Keratinocyte (primary cell): ENCODE results near the gene DKK3. TPM values are rescaled to one million over a fixed set of nuclear protein-coding genes. Genes with fewer than 3 reads are reported as not detected.

ENCODE experiments used
- DNase-seq: peaks from one replicate; pipeline ENCODE4 v3.0.0-alpha.2; 2011; ENCODE audit warnings: low read depth, missing footprints, low spot score
- FAIRE-seq: peaks from 2 replicates; lab custom pipeline; 2011; peaks lifted over from hg19 to GRCh38; lab: Jason Lieb, UNC
- H2AFZ ChIP-seq: 2 replicates; pipeline ENCODE4 v1.6.0; 2012; ENCODE audit warnings: low read length, control low read depth, inconsistent platforms; ENCODE audit not compliant: control insufficient read depth
- H3K27ac ChIP-seq: 2 replicates; pipeline ENCODE4 v1.5.1; 2011; ENCODE audit warnings: low read length; ENCODE audit not compliant: control insufficient read depth, insufficient read depth
- H3K27me3 ChIP-seq: 3 replicates; pipeline ENCODE4 v1.6.0; 2011; ENCODE audit warnings: low read length; ENCODE audit not compliant: control insufficient read depth, insufficient read depth; ENCODE audit errors: extremely low read depth
- H3K36me3 ChIP-seq, 2 experiments: 2 replicates in 1 of 2; 3 replicates in 1 of 2; pipeline ENCODE4 v1.5.1; 2011; ENCODE audit warnings: low read length in 2 of 2, mild to moderate bottlenecking in 1 of 2; ENCODE audit not compliant: control insufficient read depth in 2 of 2, insufficient read depth in 2 of 2; ENCODE audit errors: extremely low read depth in 1 of 2
- H3K4me1 ChIP-seq: 3 replicates; pipeline ENCODE4 v1.5.1; 2011; ENCODE audit warnings: low read length; ENCODE audit not compliant: control insufficient read depth, insufficient read depth; ENCODE audit errors: extremely low read depth
- H3K4me2 ChIP-seq: 3 replicates; pipeline ENCODE4 v1.6.0; 2011; ENCODE audit warnings: low read depth, low read length; ENCODE audit not compliant: control insufficient read depth, insufficient read depth; ENCODE audit errors: extremely low read depth
- H3K4me3 ChIP-seq, 3 experiments: fragments of 200-600 bp in 1 of 3; sonication (generic) in 1 of 3; 2 replicates in 2 of 3; 3 replicates in 1 of 3; pipeline ENCODE4 v1.5.1; 2011 to 2016; ENCODE audit warnings: low read length in 3 of 3, mild to moderate bottlenecking in 3 of 3, control low read depth in 2 of 3, inconsistent platforms in 1 of 3, low read depth in 1 of 3, mixed read lengths in 1 of 3, mixed run types in 1 of 3, moderate library complexity in 1 of 3; ENCODE audit not compliant: control insufficient read depth in 2 of 3, insufficient read depth in 2 of 3; ENCODE audit errors: extremely low read depth in 1 of 3
- H3K79me2 ChIP-seq: 2 replicates; pipeline ENCODE4 v1.6.0; 2012; ENCODE audit warnings: low read length; ENCODE audit not compliant: control insufficient read depth, insufficient read depth
- H3K9ac ChIP-seq: 3 replicates; pipeline ENCODE4 v1.6.0; 2011; ENCODE audit warnings: low read length; ENCODE audit not compliant: control insufficient read depth, insufficient read depth; ENCODE audit errors: extremely low read depth
- H3K9me1 ChIP-seq: 3 replicates; pipeline ENCODE4 v1.6.0; 2011; ENCODE audit warnings: low read length; ENCODE audit not compliant: control insufficient read depth, insufficient read depth; ENCODE audit errors: extremely low read depth
- H3K9me3 ChIP-seq: 2 replicates; pipeline ENCODE4 v1.5.1; 2012; ENCODE audit warnings: low read depth, low read length; ENCODE audit not compliant: control insufficient read depth
- H4K20me1 ChIP-seq: 3 replicates; pipeline ENCODE4 v1.6.0; 2011; ENCODE audit warnings: low read length; ENCODE audit not compliant: control insufficient read depth, insufficient read depth; ENCODE audit errors: extremely low read depth
- CTCF ChIP-seq, 3 experiments: IDR thresholded peaks in 1 of 3; conservative IDR thresholded peaks in 1 of 3; optimal IDR thresholded peaks in 1 of 3; 2 replicates in 2 of 3; 3 replicates in 1 of 3; pipeline versions ENCODE3 to v1.5.1; 2011; ENCODE audit warnings: low read length in 3 of 3, mild to moderate bottlenecking in 3 of 3, moderate library complexity in 2 of 3, control low read depth in 1 of 3, inconsistent platforms in 1 of 3; ENCODE audit not compliant: insufficient read depth in 2 of 3; ENCODE audit errors: extremely low read depth in 1 of 3
- EZH2 ChIP-seq: IDR thresholded peaks from one replicate; pipeline ENCODE4 v1.6.1; 2012; ENCODE audit warnings: inconsistent platforms, mild to moderate bottlenecking, low read length, moderate library complexity
- dilution Hi-C: fragments of 300-500 bp; cut with MboI; formaldehyde crosslinking; loops from one replicate; pipeline ENCODE4 v1.7.0; 2020; ENCODE audit warnings: low sequenced_read_pairs; ENCODE audit not compliant: extremely low pct_ligation_motif_present
- polyA plus RNA-seq, 5 experiments: library from polyadenylated mRNA; depleted of rRNA in 3 of 5; stranded (reverse) in 3 of 5; stranded (forward) in 1 of 5; unstranded in 1 of 5; fragments of >200 nt; gene quantifications; 1 replicate in 1 of 5; 2 replicates in 3 of 5; 3 replicates in 1 of 5; pipeline versions ENCODE4 v1.2.1 to v1.2.3, GENCODE V29; 2011 to 2012; ENCODE audit warnings: missing spikeins in 2 of 5, low read depth in 1 of 5, low replicate concordance in 1 of 5

Gene DKK3
- polyA plus RNA-seq, 1 donor (not counting 4 experiments of a cell fraction or from before 2014, with no cell fraction given), result 712 TPM

DNA sequence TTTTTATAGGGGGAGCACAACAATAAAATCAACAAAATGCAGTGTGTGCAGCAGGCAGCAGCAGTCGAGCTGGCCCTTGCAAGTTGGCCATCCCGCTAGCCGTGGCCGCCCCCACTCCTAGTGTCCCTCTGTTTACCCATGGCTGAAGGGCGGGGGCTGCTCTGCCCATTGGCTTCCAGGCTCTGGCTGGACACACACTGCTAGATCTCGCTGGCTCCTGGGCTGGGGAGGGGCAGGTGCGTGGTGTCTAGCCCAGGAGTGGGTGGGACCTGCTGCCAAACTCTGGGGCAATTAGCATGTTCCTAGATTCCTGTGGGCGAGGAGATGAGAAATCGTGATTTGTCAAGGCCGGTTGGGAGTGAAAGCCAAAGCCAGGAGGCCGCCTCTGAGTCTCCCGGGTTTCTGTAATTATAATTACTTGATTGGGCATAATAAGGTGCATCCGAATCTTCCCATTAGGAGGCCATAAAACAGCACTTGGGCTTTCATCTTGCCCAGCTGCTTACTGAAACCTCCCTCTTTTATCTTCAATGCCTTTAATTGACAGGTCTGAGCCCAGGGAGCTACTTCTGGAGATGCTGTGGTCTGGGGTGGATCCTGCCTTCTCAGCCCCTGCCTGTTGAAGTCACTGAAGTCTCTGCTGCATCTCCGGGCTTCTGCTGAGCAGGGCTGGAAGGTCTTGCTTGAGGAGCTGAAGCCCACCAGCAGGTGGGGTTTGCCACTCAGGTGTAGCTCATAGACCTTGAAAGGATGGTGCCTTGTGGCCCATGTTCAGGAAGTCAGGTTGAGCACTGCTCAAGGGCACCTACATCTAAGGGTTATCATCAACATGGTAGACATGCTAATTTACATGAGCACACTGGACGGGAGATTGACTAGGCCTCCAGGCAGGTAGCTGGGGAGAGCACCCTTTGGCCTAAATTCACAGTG lies 44.5 kb upstream of the DKK3 start:
- Histone ChIP-seq H3K9me1 (no peaks in the 10 kb centered on the region), H3K4me2 (no peak overlapping the region), H3K4me1 (peaks cover under 1% of the 10 kb centered on the region), H3K4me3 (no peak overlapping the region), H2AFZ (no peak overlapping the region), H3K9me3 (no peaks in the 10 kb centered on the region), H3K27ac (no peak overlapping the region), H3K27me3 (no peaks in the 10 kb centered on the region), H3K9ac (no peak overlapping the region), H3K79me2 (no peaks in the 10 kb centered on the region), H3K36me3 (no peaks in the 10 kb centered on the region), H4K20me1 (no peaks in the 10 kb centered on the region)
- DNase-seq (no peak), FAIRE-seq (no peak)
- no peak for TF ChIP-seq EZH2
- peak in 2 of 3 experiments; percentile 24 to 54 for TF ChIP-seq CTCF (optimal IDR thresholded peaks at IDR 0.05 in 1 of 3, IDR thresholded peaks at IDR 0.05 in 1 of 3, conservative IDR thresholded peaks at IDR 0.05 in 1 of 3; ENCODE audit: extremely low read depth in 1 of 3, insufficient read depth in 2 of 3, low read length in 3 of 3)
- dilution Hi-C loops, result no loop called here

- TF ChIP-seq EZH2, result no peak
- TF ChIP-seq CTCF (optimal IDR thresholded peaks at IDR 0.05 in 1 of 3, IDR thresholded peaks at IDR 0.05 in 1 of 3, conservative IDR thresholded peaks at IDR 0.05 in 1 of 3; ENCODE audit: extremely low read depth in 1 of 3, insufficient read depth in 2 of 3, low read length in 3 of 3), result no peak
- Histone ChIP-seq H3K4me2 (no peak overlapping the region), H3K9me1 (no peaks in the 10 kb centered on the region), H3K9ac (no peak overlapping the region), H3K4me3 (no peak overlapping the region), H3K9me3 (no peaks in the 10 kb centered on the region), H4K20me1 (no peaks in the 10 kb centered on the region), H3K27ac (no peak overlapping the region), H3K27me3 (no peaks in the 10 kb centered on the region), H3K79me2 (no peaks in the 10 kb centered on the region), H2AFZ (no peak overlapping the region), H3K4me1 (peaks cover 5% of the 10 kb centered on the region), H3K36me3 (no peaks in the 10 kb centered on the region)
- FAIRE-seq (no peak), DNase-seq (no peak)
- dilution Hi-C loops, result no loop called here
These were observed 42.8 kb upstream of the DKK3 start for GRCh38 chr11:12051287-12051662.
